T1000 (cell line): ENCODE data around the gene PUS1.

ENCODE experiments used
- DNase-seq: peaks from one replicate; lab custom pipeline; 2025; ENCODE audit warnings: mixed read lengths; lab: John Stamatoyannopoulos, UW

The PUS1 gene

GRCh38 chr12:131915823-131916222 lies 13.3 kb upstream of the PUS1 start:
- DNase-seq, result no peak

- no peak for DNase-seq
Observed at GRCh38 chr12:131916306-131917138, 12.6 kb upstream of the PUS1 start.

GRCh38 chr12:131917139-131917710 lies 11.9 kb upstream of the PUS1 start:
- DNase-seq, result no peak

GRCh38 chr12:131917711-131918306 lies 11.3 kb upstream of the PUS1 start:
- no peak for DNase-seq

- DNase-seq, result no peak
Observed at GRCh38 chr12:131918311-131919050, 10.6 kb upstream of the PUS1 start.

DNA sequence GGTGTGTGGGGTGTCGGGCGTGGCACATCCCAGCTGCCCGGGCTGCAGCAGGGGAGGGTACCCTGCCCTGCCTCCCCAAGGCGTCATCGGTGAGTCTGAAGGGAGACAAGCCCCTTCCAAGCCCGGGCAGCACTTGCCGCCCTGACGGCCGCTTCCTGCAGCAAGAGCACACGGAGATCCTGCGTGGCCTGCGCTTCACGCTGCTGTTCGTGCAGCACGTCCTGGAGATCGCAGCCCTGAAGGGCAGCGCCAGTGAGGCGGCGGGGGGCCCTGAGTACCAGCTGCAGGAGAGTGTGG lies 10.1 kb upstream of the PUS1 start:
- no peak for DNase-seq

DNA sequence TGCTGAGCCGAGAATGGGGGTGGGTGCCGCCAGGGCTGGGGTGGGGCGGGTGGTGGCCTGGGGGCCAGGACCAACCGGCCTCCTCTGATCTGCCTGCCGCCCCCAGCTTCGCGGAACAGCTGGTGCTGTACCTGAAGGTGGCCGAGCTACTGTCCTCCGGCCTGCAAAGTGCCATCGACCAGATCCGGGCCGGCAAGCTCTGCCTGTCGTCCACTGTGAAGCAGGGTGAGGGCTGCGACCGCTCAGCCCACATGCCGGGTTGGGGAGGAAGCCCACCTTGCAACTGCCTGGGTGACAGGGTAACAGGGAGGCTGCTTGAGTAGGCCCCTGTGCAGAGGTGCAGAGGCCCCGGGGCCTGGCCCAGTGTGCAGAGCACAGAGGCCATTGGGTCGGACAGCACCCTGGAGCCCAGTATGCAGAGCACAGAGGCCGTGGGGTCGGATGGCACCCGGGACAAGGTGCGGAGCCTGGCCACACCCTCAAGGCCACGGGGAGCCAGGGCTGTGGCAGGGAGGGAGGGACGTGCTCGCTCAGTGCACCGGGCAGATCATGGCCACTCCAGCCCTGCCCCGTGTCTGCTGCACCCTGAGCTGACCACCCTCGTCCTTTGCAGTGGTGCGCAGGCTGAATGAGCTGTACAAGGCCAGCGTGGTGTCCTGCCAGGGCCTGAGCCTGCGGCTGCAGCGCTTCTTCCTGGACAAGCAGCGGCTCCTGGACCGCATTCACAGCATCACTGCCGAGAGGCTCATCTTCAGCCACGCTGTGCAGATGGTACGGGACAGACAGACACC lies 9.5 kb upstream of the PUS1 start:
- DNase-seq, result no peak

- DNase-seq, result no peak
Observed at GRCh38 chr12:131920157-131920508, 8.9 kb upstream of the PUS1 start.

- no peak for DNase-seq
Observed at GRCh38 chr12:131920902-131921840, 7.9 kb upstream of the PUS1 start.

- DNase-seq, result no peak
Observed at GRCh38 chr12:131921866-131922769, 7.0 kb upstream of the PUS1 start.

- no peak for DNase-seq
Observed at GRCh38 chr12:131922772-131923171, 6.3 kb upstream of the PUS1 start.

DNA sequence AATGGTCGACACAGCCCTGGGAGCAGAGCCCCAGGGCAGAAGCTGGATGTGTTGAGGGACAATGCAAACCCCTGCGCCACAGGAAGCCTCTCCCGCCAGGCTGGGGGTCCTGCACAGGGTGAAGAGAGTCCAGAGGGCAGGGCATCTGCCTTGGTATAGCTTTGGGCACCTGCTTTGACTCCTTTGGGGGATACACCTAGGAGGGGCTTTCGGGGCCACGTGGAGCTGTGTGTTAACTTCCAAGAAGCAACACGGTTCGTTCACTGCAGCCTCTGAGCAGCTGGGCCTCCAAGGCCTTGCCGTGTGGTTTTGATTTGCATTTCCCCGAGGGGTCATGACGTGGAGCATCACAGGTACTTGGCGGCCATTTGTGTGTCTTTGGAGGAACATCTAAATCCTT lies 5.8 kb upstream of the PUS1 start:
- DNase-seq, result no peak

GRCh38 chr12:131927110-131928079 lies 1.7 kb upstream of the PUS1 start:
- no peak for DNase-seq

DNA sequence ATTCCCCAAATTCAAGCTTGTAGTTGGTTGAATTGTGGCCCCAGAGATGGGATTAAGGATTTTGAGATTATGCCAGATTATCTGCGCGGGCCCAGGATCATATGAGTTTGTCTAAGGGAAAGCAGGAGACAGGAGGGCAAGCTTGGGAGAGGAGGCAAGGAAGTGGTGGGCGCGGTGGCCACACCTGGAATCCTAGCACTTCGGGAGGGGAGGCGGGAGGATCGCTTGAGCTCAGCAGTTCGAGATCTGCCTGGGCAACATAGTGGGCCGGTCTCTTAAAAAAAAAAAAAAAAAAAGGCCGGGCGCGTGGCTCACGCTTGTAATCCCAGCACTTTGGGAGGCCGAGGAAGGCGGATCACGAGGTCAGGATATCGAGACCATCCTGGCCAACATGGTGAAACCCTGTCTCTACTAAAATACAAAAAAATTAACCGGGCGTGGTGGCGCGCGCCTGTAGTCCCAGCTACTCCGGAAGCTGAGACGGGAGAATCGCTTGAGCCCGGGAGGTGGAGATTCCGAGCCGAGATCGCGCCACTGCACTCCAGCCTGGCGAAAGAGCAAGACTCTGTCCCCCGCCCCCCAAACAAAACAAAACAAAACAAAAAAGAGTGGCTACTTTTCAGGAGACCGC lies 881 bp upstream of the PUS1 start:
- no peak for DNase-seq

DNA sequence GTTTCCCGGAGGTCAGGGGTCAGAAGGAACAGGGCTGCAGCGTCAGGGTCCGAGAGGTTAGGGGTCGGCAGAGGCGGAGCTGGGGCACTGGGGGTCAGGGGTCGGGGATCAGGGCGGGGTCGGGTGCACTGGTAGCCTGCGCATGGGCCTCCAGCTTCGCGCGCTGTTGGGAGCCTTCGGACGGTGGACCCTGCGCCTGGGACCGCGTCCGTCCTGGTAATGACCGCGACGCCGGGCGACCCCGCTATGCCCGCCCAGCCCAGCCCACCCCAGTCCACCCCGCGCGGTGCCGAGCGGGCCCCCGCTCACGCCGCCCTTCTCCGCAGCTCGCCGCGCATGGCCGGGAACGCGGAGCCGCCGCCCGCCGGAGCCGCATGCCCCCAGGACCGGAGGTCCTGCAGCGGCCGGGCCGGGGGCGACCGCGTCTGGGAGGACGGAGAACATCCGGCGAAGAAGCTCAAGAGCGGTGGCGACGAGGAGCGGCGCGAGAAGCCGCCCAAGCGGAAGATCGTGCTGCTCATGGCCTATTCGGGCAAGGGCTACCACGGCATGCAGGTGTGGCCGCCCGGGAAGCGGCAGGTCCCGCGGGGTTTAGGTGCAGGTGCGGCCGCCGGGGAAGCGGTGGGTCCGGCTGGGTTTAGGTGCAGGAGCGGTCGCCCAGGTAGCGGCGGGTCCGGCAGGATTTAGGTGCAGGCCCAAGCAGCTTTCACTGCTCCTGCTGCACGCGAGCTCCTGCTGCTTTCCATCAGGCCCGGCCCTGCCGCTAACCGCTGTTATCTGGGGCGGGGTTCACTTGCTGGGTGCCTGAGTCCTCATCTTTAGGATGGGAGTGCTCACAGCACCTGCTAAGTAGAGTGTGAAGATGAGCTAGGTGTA lies 743 bp downstream of the PUS1 start:
- DNase-seq, result no peak

DNA sequence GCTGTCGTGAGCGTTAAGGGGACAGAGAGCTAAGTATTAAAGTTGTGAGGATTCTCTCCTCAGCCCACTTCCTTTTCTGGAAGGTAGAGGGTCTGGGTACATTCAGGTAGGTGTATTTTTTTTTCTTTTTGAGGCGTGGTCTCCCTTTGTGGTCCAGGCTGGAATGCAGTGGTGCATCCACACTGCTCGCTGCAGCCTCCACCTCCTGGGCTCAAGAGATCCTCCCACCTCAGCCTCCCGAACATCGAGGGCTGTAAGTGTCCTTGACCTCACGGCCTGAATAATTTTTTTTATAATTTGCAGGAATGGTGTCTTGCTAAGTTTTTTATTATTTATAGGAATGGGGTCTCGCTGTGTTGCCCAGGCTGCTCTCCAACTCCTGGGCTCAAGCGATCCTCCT lies 1.4 kb downstream of the PUS1 start:
- no peak for DNase-seq

DNA sequence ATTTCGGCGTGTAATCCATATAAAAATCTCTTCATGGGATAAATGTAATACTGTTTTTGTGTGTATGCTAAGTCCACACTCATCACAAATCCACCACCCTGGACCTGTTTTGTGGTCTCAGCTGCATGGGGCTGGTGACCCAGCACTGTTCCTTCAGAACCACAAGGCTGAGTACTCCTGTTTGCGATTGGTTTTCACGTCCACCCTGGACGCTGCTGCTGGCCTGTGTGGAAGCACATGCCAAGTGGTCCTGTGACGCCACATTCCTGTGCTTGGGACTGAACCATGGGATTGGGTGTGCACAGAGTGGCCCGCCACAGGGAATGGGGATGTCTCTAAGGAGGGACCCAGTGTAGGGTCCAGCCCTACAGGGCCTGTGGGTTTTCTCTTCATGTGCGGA lies 4.3 kb downstream of the PUS1 start:
- DNase-seq, result no peak
